H7 (cell line): ENCODE data around the gene MLYCD. TPM values are rescaled to one million over a fixed set of nuclear protein-coding genes. Genes with fewer than 3 reads are reported as not detected.
"Not testable (repeated sequence)": the region's sequence is repeated elsewhere in the genome, so short reads cannot be mapped to it uniquely, and the experiment has no call there.

Source experiments
- DNase-seq: peaks from one replicate; pipeline ENCODE4 v3.0.0; 2012
- H3K27me3 ChIP-seq: 2 replicates; pipeline ENCODE4 v1.6.0; 2011; ENCODE audit warnings: mild to moderate bottlenecking, low read length; ENCODE audit not compliant: control insufficient read depth, insufficient read depth
- H3K36me3 ChIP-seq: replicated peaks from 2 replicates; pipeline ENCODE4 v1.5.1; 2011; ENCODE audit warnings: low read length; ENCODE audit not compliant: control insufficient read depth, insufficient read depth
- H3K4me3 ChIP-seq: 2 replicates; pipeline ENCODE4 v1.5.1; 2011; ENCODE audit warnings: low read depth, mild to moderate bottlenecking, control low read depth, low read length, moderate library complexity; ENCODE audit not compliant: insufficient read depth
- total RNA-seq: library from RNA; depleted of rRNA; stranded (reverse); fragments of >200 nt; shearing (Covaris generic); gene quantifications from 2 replicates; pipeline ENCODE4 v1.2.3, GENCODE V29; 2014

Gene MLYCD
- total RNA-seq, 1 experiment from 2014 or later = 2.3 TPM

DNA sequence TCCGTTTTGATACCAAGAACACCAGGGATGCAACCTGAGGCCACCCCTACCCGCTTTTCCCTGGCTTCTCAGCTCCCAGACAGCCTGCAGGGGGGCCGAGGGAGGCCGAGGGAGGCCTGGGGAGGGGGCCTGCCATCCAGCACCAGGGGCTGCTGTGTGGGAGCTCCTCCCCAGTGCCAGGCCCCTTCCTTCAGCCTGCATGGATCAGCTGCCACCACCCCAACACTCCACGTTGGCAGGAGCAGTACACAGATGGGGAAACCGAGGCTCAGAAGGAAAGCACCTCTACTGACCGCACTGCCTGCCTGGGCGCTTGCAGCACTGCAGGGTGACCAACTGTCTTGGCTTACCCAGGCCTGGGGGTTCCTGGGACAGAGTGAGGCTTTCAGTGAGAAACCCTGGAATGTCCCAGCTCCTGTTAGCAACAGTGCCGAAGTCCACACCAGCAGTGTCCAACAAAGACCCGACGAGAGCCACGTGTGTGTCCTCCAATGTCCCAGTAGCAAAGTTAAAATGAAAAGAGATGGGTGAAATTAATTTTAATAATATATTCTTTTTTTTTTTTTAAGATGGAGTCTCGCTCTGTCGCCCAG lies 48.8 kb downstream of the MLYCD start:
- H3K4me3 ChIP-seq = no peak overlapping the region
- H3K36me3 ChIP-seq = no peaks in the 10 kb centered on the region
- no peaks in the 10 kb centered on the region for H3K27me3 ChIP-seq
- peak; percentile 50 for DNase-seq

GRCh38 chr16:83948914-83949723 lies 50.2 kb downstream of the MLYCD start:
- Histone ChIP-seq H3K27me3 (peaks cover 1% of the 10 kb centered on the region; the same call in 1 of the 2 replicates), H3K36me3 (no peaks in the 10 kb centered on the region), H3K4me3 (no peak overlapping the region)
- no peak for DNase-seq

DNA sequence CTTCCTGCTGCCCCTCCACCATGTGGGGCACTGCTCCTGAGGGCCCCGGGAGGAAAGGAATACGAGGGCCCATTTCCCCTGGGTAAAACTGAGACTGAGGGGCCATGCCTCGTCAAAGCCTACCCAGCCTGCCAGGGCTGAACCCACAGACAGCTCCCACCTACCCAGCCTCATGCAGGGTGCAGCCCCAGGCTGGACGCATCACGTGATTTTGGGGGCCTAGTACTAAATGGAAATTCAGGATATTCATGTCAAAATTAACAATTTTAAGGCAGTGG lies 50.7 kb downstream of the MLYCD start:
- no peaks in the 10 kb centered on the region for H3K36me3 ChIP-seq
- peak; percentile 48 for DNase-seq
- no peak overlapping the region for H3K4me3 ChIP-seq
- H3K27me3 ChIP-seq = peaks cover 1% of the 10 kb centered on the region; the same call in 1 of the 2 replicates

- not testable (repeated sequence) for H3K4me3 ChIP-seq, H3K36me3 ChIP-seq, H3K27me3 ChIP-seq
- DNase-seq = peak; percentile 86
Observed at GRCh38 chr16:83950862-83951399, 52.0 kb downstream of the MLYCD start.

DNA sequence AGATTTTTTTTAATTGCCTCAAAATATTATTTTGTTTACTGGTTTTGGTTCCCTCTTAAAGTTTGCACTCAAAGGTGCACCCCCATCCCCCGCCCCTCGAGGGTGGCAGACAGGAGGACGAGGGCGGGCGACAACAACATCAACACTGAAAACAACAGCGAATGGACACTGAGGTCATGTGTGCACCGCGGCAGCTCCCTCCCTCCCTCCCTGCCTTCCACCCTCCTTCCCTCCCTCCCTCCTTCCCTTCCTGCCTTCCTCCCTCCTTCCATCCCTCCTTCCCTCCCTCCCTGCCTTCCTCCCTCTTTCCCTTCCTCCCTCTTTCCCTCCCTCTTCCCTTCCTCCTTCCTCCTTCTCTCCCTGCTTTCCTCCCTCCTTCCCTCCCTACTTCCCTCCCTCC lies 52.6 kb downstream of the MLYCD start:
- no peaks in the 10 kb centered on the region for H3K36me3 ChIP-seq

DNA sequence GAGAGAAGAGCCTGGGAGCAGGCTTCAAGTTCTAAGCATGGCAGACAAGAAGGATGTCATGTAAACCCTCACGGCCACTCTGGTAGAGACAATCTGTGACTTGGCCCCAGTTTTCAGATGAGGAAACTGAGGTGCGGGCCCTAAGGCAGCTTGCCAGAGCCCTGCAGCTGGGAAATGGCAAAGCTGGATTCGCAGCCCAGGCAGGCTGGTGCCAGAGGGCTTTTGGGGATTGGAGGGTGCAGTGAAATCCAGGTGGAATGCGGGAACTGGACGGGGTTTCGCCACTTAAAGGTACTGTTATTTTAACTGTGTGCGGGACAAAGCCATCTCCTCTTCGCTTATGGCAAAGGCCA lies 53.6 kb downstream of the MLYCD start:
- no peak for DNase-seq
- Histone ChIP-seq H3K4me3 (no peak overlapping the region), H3K36me3 (no peaks in the 10 kb centered on the region), H3K27me3 (peaks cover 1% of the 10 kb centered on the region; the same call in 1 of the 2 replicates)

More for the DNA sequence above, 52.6 kb downstream of the MLYCD start:
- no peak for DNase-seq
- Histone ChIP-seq H3K27me3 (peaks cover 1% of the 10 kb centered on the region; the same call in 1 of the 2 replicates), H3K4me3 (no peak overlapping the region)

- Histone ChIP-seq H3K4me3 (peak within 1 kb of the TSS; percentile 53), H3K27me3 (peaks cover 1% of the 10 kb centered on the region; the same call in 1 of the 2 replicates), H3K36me3 (no peaks in the 10 kb centered on the region)
- peak; percentile 94 for DNase-seq
Observed at GRCh38 chr16:83952940-83953795, 54.3 kb downstream of the MLYCD start, which contains the start of gene OSGIN1. OSGIN1 (plus strand) TSS chr16:83953240; CDS start chr16:83957672, 4,432 bp downstream.

DNA sequence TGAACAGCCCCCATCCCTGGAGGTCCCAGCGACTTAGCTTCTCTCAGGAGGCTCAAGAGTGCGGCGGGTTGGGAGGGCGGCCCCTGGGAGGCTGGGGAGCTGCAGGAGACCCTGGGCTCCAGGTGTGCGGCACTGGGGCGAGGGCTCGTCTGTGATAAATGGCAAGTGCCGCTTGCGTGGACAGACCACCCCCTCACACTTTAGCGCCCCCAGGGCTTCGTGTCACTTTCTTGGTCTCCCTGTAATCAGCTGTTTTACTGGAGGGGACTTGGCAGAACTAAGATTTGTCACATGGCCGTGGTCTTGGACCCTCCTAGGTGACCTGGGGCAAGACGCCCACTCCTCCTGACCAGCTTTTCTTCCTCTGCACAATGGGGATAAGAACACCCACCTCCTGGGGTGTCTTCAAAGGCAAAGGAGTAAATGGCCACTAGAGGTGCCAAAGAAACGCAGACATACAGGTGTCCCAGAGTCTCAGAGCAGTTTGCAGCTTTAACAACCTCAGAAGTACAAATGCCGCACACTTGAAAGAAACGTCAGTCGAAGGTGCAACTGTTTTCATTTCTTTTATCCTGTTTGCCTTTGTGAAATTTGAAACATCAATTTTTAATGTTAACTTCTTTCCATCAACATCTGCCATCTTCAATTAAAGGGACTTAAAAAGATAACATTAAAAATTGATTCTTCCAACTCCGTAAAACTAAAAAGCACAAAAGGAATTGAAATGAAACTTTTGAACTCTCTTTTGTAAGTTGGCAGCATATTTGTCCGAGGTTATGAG lies 55.1 kb downstream of the MLYCD start:
- peaks cover 1% of the 10 kb centered on the region; the same call in 1 of the 2 replicates for H3K27me3 ChIP-seq
- DNase-seq = peak; percentile 82
- peak overlapping the region; percentile 53; the same call in 1 of the 2 replicates for H3K4me3 ChIP-seq
- no peaks in the 10 kb centered on the region for H3K36me3 ChIP-seq

GRCh38 chr16:83954577-83955016 lies 55.7 kb downstream of the MLYCD start:
- peaks cover 1% of the 10 kb centered on the region; the same call in 1 of the 2 replicates for H3K27me3 ChIP-seq
- H3K4me3 ChIP-seq = no peak overlapping the region
- peak; percentile 61 for DNase-seq
- 0 out of 2 replicates have a peak, but pooled peaks cover 1% of the 10 kb centered on the region for H3K36me3 ChIP-seq

DNA sequence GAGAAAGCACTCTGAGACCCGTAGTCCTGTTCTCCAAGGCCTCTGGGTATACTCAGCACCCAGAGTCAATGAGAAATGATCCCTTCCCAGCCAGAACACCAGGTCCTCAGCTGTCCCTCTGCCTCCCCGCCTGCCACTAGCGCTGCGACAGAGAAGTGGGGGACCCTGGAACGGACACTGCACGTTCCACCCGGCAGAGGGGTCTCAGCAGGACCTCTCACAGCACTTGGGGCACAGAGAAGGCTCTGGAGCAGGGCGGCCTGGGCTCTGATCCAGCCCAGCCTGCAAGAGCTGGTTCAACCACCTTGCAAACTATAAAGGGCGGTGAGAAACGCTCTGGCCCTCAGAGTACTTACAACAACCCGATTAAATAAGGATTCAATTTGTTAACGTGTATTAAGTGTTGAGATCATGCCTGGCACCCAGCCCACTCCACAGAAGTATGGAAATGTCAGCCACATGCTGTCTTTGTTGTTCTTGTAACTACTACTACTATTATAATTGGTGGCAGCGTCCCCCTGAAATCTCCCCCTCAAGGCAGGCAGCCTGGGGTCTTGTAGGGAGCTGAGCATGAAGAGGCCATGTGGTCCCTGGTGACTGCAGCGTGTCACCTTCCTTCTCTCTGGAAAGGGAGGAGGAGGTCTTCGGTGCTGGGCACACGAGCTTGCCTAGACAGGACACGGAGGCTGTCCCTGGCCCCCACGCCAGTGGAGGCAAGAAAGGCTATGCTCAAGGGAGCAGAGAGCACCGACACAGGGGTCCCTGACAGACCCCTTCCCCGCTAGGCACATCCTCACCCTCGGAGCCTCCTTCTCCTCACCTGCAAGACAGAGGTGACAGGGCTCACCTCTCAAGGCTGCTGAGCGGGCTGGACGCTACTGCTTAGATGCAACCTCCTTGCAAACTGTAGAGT lies 56.6 kb downstream of the MLYCD start:
- no peak for DNase-seq
- H3K4me3 ChIP-seq = no peak overlapping the region
- peaks cover 1% of the 10 kb centered on the region; the same call in 1 of the 2 replicates for H3K27me3 ChIP-seq
- 0 out of 2 replicates have a peak, but pooled peaks cover 1% of the 10 kb centered on the region for H3K36me3 ChIP-seq

DNA sequence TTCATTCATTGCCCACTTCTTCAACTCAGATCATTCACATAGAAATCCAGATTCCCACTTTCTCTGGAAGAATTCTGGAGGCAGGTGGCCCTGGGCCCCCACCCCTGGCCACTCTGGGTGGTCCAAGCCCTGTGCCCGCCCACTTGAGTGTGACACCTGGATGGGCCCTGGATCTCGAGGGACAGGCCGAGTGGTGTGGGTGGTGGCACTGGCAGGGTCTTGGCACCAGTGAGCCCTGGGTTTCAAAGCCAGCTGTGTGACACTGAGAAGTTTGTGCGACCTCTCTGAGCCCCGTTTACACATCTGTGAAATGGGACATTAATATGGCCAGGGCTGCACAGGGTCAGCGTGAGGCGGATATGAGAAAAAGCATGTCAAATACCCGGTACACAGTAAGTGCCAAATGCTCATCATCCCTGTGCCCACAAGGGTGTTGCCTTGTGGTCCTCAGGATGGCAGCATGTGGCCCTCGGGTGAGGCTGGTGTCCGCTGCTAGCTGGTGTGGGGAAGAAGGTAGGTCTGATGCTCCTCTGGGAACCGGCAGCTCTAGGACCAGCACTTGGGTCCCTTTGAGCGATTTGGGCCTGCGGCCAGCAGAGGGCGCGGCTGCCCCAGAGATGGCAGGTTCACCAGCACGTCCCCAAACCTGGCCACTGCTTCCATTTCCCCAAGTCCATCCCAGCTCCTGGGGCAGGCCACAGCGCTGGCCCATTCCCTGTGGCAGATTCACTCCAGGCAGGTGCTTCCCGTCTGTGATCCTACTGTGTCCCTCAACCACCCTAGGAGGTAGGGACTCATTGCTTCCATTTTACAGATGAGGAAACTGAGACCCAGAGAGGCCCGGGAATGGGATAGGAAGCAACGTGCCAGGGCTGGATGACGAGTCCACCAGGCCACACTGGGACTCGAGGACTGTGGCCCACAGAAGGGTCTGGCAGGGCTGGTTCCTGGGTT lies 57.7 kb downstream of the MLYCD start:
- H3K27me3 ChIP-seq = peaks cover 1% of the 10 kb centered on the region; the same call in 1 of the 2 replicates
- H3K4me3 ChIP-seq = no peak overlapping the region
- peaks cover 1% of the 10 kb centered on the region; the same call in 1 of the 2 replicates for H3K36me3 ChIP-seq
- DNase-seq = peak; percentile 95

GRCh38 chr16:83957296-83957855 lies 58.5 kb downstream of the MLYCD start:
- DNase-seq = no peak
- H3K4me3 ChIP-seq = no peak overlapping the region
- H3K27me3 ChIP-seq = peaks cover 1% of the 10 kb centered on the region; the same call in 1 of the 2 replicates
- peaks cover 1% of the 10 kb centered on the region; the same call in 1 of the 2 replicates for H3K36me3 ChIP-seq
